ENCODE results near the gene TP53RK.
"Not testable (repeated sequence)": the region's sequence is repeated elsewhere in the genome, so short reads cannot be mapped to it uniquely, and the experiment has no call there.

The TP53RK gene

DNA sequence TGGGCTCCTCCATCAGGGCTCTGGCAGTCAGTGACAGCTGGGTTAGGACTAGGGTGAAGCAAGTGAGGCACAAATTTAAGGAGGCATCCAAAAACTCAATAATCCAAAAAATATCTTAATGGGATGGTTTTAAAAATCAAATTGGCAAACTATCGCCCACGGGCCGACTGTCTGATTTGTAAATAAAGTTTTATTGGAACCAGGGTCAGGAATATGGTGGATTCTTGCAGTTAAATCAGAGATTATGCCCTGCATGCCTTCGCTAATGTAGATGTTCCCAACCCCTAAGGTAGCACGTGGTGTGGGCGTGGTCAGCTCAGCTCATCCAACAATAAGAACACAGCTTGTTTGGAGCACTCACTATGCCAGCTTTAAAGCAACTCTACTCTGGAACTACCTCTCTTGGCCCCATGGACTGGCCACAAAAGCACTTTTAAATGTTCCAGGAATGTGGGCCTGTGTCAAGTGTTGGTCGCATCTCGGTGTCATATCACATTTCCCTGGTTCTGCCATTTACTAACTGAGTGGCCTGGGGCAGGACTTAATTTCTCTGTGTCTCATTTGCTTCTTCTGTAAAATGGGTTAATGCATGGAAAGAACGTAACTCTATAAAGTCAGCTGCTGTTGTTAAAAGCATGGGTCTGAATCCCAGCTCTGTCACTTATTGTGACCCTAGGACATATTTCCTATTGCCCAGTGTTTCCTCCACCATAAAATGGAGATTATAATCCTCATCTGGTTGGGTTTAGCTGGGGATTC lies 7.0 kb downstream of the TP53RK start:
- DNase-seq: no peak

DNA sequence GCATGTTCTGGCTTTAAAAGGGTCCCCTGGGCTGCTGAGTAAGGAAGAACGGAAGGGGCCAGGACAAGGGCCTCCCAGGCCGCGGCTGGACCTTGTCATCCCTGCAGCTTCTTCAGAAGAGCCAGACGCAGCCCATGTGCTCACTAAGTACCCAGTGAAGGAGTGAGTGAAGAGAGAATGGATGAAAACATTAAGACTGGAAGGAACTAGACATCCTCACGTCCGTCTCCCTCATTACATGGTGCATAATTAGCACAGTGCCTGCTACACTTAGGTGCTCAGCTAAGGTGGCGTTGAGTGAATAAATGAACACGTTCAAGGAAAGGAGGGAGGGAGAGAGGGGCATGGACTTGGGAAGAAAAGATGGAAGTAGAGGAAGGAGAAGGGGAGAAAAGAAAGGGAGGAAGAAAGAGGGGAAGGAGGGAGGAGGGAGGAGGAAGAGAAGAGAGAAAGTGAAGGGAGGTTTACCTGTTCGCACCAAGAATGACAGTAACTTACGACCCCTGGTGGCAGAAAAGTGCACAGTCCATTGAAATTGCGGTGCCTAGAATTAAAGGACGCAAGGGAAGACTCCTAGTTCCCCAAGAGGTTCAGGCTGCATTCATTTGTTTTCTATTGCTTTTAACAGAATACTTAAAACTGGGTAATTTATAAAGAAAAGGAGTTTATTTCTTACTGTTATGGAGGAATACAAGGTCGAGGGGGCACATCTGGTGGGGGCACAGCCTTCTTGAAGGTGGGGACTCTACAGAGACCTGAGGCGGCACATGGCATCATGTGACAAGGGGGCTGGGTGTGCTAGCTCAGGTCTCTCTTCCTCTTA lies 8.0 kb downstream of the TP53RK start:
- DNase-seq: no peak

DNA sequence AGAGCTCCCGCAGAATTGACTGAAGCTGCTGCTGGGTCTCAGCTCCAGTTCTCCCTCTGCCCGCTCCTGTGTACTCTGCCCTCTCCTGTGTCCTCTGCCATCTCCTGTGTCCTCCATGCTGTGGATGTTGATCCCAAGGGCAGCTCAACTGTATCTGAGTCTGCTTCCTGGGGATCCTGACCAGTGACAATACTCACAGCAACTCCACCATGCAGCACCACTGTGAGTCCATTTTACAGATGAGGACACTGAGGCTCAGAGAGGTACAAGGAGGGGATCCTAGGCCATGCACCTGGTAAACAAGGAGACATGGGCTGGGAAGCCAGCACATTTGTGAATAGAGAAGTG lies 8.6 kb downstream of the TP53RK start:
- no peak for DNase-seq

DNA sequence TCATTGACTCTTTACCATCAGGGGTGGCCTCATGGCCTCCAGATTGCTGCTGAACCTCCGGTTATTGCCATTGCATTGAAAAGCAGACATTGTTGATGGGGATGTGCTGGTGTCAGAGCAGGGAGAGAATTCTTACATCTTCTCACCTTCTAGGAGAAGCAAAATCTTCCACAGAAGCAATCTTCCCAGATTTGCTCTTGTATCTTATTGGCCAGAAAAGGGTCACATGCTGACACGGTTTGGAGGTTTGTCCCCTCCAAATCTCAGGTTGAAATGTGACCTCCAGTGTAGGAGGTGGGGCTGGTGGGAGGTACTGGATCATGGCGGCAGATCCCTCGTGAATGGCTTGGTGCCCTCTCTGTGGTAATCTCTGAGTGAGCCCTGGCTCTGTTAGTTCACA lies 10.7 kb downstream of the TP53RK start:
- no peak for DNase-seq

DNA sequence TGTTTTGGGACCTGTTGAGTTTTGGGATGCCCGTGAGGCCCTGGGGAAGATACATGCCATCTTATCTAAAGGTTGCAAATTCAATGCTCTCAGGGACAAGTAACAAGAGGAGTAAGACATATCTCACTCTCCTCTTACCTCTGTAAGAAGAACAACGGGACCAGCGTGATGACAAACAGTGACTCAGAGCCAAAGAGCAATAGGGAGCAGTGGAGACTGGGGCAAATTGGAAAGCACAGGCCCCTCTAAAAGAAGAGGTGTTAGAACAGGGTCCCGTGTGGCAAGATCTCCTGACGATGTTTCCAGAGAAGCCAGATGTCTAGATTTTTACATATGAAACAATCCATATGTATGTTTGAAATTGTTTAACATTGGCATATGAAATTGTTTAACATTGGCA lies 11.6 kb downstream of the TP53RK start:
- no peak for DNase-seq

DNA sequence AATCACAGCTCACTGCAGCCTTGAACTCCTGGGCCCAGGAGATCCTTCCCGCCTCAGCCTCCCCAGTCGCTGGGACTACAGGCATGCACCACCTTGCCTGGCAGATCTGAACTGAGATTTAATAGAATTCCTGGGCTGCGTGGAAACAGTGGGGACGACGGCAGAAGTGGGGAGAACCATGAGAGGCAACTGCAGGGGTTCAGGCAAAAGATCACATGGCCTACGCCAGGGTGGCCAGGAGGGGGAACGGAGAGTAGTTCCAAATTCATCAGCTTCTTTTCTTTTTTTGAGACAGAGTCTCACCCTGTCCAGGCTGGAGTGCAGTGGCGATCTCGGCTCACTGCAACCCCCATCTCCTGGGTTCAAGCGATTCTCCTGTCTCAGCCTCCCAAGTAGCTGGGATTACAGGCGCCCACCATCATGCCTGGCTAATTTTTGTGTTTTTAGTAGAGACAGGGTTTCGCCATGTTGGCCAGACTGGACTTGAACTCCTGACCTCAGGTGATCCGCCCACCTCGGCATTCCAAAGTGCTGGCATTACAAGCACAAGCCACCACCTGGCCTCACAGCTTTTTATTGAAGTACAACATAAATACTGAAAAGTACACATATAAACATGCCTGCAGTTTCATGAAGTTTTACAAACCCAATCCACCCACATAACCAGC lies 12.5 kb downstream of the TP53RK start:
- DNase-seq: not testable (repeated sequence)

DNA sequence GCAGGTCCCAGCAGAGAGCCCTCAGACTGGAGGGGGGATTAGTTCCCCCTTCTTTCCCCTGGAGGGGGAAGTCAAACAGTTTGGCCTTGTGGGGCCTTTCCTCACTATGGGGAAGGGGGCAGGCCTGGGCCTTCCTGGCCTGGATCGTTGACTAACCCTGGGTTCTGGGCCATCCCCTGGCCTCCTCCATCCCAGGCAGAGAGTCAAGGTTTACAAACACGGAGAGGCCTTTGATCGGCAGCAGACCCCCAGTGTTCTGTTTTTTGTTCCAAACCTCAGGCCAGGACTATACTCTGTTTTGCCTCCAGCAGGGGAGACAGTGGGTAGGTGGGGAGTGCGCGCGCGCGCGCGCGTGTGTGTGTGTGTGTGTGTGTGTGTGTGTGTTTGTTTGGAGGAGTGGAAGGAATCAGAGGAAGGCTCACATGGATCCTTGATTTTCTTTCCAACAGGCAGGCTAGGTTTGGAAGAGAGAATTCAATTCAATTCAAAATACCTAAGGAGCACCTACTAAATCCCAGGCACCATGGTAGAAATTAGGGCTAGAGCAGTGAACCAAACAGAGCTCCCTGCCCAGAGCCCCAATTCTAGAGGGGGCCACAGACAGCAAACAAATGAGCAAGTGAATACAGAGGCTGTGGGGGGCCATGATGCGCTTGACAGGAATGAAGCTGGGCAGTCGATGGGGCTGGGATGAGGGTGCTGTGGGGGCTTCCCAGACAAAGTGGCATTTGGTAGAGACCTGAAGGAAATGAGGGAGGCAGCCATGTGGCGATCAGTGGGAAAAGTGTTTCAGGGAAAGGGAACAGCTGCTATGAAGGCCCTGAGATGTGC lies 14.8 kb downstream of the TP53RK start:
- DNase-seq: no peak

DNA sequence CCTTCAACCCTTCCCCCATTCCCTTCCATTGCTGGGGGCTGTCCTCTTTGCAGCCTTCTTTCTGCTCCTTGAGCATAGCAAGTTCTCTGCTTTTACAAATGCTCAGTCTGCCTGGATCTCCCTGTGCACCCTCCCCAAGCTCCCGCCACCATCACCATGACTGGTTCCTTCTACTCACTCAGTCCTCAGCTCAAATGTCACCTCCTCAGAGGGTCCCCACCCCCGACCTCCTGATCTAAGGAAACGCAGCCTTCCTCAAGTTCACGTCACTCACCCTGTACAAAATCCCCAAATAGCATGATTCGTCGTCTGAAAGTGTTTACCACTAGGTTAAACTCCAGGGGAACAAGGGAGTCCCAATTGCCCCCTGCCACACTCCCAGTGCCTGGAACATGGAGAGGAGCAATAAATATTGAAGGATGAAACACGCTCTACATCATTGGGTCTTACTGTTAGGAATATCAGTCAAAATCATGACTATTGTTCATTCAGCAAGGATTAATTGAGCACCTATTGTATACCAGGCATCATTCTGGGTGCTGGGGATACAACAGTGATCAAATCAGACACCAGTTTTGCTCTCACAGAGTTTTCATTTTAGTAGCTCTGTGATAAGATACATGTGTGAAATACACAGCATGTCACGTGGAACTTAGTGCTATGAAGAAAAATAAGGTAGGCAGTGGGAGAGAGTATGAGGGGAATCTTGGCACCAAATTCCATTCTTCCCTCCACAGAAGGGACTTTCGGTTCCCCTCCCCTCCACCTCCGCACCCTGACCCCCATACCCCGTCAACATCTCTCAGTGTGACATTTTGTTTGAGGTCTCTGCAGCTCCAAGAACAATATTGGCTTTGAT lies 15.6 kb downstream of the TP53RK start:
- no peak for DNase-seq

DNA sequence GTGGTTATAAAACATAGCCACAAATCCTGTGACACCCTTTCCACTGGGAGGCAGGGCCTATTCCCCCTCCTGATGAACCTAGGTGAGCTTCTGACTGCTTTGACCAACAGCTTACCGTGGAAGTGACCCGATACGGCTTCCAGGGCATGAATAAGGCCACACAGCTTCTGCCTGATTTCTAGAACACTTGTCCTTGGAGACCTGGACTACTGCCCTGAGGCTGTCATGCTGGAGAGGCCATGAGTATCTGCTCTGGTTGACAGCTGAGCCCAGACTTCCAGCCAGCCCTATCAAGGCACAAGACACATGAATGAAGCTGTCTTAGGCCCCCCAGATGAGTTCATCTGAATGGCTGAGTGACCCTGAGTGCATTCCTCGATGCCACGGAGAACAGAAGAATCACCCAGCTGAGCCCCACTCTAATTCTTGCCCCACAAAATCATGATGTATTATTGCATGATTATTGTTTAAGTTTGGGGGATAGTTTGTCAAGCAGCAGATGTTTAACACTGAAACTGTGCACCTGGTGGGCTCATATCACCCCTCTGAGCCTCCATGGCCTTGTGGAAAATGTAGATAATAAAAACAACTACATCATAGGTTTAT lies 16.6 kb downstream of the TP53RK start:
- DNase-seq: no peak

DNA sequence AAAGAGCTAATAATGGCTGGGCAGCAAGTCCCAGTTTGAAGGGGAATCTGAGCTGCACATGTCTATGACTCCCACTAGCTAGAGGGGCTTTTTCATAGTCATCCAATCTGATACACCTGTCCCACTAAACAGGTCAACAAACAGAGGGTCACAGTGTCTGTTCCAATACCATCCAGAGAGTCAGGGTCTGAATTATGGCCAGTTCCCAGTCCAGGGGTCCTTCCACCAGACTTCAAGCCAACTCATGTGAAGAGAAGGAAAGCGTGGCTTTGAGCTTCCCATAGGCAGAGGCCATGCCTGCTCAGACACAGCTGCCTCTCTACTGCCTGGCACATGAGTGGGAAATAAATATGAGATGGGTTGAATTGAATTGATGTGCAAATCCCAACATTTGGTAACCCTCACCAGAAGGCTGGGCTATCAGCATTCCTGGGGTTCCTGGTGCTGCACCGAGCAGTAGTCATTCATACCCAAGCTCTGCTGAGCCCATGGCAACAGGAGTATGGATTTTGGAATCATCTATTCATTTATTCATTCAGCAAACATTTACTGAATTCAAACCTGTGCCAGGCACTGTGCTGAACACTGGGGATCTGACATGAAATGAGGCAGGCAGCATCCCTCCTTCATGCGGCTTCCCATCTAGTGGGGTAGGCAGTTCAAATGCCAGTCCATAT lies 17.2 kb downstream of the TP53RK start:
- DNase-seq: no peak

DNA sequence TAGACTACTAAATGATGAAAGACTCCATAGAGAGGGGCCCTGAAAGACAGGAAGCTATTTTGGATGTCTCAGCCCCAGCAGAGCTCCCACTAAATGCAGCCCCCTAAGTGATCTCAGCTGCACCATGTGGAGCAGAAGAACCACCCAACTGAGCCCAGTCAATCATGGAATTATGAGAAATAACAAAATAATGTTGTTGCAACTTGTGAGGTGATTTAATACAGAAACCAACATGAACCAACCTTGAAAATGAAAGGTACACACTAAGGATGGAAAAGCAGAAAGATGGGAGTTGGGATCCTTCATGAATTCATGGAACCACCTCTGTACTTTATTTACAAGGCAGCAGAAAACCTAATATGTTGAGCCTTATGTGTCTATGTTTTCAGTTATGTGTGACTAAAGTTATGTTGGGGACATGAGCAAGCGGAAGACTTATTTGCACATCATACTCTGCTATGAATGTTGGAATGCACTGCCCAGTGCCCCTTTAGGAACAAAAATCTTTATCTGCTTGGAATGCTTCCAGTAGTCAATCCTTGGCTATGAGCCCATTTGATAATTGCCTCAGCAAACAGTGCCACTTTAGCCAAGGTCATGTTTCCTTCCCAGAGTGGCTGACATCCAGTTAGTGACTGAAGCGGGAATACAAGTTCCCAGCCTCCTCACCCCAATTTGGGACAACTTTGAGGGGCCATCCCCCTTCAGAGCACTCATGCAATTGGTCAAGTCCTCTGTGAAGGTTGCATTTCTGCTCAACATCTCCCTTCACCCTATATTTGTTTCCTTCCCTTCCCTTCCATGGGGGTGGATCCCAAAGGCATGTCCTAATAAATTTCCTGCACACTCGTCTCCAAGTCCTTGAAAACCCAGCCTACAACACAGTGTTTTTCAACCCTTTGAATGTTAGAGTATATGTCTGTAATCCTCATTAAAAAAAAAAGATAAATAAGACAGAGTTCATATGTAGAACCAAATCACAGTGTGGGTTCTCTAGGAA lies 18.4 kb downstream of the TP53RK start:
- no peak for DNase-seq

DNA sequence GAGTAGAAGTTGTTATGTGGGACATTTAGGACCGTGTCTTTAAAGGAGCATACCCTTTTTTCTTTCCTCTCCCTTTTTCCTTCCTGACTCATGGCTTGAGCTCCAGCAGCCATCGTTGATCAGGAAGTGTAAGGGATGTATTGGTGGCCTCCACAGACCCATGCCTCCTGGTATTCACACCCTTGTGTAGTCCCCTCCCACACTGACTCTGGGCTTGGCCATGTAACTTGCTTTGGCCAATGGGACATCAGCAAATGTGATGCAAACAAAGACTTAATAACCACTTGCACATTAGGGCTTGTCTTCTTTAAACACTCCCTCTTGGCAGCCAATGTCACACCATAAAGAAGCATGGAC lies 19.0 kb downstream of the TP53RK start:
- DNase-seq: no peak

DNA sequence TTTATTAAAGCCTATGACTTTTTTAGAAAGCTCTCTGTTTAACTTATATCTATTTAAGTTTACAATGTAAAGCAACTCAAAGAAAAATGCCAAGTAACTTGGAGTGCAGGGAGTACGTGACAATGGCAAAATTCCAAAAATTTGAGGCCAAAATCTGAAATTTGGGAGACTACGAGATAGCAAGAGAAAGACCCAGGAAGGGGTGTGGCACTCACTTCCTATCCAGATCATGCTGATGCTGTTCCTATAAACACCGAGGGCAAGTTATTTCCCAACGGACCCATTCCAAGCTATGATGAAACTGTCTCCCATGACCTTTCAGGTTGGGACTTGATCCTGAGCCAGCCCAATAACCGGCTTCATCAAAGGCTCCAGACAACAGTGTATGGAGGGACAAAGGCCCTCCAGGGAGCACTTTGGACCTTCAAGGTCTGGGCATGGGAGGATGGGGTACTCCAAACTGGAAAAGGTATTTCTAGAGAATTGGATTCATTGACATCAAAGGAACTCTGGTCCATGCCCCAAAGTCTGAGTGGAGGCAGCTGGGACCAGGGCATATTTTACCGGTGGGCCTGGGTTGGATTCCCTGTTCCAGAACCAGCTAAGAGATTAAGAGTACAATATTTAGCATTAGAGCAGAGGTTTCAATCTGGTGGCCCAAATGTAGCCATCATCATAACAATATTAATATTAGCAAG lies 22.3 kb downstream of the TP53RK start:
- no peak for DNase-seq

DNA sequence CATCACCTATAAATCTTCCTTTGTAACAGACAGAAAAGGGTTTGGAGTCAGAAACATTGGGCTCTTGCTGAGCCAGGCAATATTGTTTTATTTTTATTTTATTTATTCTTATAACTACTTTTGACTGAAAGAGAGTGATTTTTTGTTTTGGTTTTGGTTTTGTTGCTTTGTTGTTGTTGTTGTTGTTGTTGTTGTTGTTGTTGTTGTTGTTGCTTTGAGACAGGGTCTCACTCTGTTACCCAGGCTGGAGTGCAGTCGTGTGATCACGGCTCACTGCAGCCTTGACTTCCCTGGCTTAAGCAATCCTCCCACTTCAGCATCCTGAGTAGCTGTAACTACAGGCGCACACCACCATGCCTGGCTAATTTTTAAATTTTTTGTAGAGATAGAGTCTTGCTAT lies 22.9 kb downstream of the TP53RK start:
- no peak for DNase-seq

DNA sequence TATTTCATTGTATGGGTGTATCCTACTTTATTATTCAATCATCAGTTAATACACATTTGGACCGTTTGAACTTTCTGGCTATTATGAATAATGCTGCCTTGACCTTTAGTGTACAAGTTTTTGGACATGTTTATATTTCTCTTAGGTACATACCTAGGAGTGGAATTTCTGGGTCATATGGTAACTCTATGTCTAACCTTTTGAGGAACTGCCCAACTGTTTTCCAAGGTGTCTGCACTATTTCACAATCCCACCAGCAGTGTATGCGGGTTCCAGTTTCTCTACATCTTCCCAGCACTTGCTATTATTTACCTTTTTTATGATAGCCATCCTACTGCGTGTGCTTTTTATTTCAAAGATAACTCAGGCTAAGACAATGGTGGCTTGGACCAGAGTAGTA lies 23.6 kb downstream of the TP53RK start:
- no peak for DNase-seq

DNA sequence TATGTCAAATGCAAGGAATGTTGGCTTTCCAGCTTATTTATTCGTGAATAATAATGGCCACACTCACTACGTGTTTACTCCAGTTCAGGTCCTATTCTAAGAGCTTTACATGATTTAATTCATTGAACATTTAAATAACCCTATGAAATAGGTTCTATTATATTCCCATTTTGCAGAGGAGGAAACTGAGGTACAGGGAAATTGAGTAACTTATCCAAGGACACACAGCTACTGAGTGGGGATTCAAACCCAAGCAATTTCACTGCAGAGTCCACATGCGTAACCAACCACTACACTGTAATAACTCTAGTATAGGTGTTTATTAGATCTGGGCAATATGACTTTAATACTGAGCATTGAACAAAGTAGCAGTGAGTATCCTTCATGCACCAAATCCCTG lies 25.7 kb downstream of the TP53RK start:
- no peak for DNase-seq

DNA sequence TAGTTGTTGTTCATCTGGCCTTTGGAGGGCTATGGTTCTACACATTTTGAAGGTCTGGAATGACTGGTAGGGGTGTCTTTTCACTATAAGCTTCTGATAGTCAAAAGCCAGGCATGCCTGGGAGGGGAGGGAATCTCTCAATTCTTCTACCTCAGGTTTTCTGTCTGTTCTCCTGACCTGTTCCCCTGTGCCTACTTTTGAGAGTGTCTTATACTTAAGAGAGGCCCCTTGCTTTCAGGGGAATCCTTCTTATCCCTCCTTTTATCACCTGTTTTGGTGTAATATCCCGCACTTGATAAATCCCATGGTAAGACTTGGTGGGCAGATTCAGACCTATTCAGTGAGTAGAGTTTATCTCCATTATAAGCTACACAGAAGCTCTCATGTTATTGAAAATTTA lies 27.6 kb downstream of the TP53RK start:
- no peak for DNase-seq

DNA sequence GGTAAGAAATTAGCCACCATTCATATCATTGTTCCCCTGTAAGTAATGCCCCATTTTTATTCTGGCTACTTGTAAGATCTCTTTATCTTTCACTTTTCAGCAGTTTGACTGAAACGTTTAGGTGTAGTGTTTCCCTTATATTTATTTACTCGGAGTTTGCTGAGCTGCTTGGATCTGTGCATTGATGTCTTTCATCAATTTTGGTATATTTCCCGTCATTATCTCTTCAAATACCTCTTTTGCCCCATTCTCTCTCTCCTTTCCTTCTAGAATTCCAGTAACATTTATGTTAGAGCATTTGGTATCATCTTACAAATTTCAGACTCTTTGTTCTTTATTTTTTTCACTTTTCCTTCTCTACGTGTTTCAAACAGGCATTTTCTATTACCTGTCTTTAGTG lies 28.8 kb downstream of the TP53RK start:
- no peak for DNase-seq

DNA sequence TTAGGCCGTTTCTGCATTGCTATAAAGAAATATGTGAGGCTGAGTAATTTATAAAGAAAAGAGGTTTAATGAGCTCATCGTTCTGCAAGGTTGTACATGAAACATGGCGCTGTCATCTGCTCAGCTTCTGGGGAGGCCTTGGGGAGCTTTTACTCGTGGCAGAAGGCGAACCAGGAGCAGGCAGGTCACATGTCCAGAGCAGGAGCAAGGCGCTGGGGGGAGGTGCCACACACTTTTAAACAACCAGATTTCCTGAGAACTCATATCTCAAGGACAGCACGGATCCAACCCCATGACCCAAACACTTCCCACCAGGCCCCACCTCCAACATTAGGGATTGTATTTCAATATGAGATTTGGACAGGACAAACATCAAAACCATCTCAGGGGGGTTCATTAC lies 31.6 kb downstream of the TP53RK start:
- DNase-seq: no peak
